ENCODE results near the gene UBXN1.

Gene UBXN1, protein sequence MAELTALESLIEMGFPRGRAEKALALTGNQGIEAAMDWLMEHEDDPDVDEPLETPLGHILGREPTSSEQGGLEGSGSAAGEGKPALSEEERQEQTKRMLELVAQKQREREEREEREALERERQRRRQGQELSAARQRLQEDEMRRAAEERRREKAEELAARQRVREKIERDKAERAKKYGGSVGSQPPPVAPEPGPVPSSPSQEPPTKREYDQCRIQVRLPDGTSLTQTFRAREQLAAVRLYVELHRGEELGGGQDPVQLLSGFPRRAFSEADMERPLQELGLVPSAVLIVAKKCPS

DNA sequence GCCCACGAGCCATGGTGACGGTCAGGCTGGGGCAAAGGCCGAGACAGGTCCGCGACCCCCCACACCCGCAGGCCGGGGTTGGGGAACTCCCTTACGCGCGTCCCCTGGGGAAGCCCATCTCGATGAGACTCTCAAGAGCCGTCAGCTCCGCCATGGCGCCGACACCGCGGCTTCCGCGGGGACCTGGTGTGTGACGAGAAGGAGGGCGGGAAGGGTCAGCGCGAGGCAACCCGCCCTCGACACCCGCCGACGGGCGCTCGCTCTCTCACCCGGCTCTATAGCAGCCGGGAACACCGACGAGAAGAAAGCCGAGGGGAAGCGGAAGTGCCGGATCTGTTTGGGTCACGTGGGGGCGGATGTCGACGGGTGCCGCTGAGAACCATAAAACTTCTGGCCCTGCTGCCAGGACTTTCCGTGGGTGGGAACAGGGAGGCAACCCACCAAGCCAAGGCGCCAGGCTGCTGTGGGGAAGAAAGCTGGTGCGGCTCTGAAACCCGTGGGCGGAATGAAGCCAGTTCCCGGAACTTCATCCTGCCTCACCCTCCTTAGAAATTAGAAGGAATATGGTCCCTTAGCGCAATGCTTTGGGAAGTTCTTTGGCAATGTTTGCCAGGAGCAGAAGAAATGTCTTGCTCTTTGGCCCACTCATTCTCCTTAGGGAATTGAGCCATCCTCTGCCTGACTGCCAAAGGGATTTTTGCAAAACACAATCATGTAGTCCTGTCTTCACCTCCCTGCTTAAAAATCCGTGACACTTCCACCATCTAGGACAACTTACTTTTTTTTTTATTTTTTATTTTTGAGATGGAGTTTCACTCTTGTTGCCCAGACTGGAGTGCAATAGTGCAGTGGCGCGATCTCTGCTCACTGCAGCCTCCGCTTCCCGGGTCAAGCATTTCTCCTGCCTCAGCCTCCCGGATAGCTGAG lies at the start of gene UBXN1:
Gene UBXN1 (minus strand): TSS at position 304 of the 927 bp plus-strand sequence. CDS start 150 bp downstream, at position 154.
- TF ChIP-seq, protein P1, sequence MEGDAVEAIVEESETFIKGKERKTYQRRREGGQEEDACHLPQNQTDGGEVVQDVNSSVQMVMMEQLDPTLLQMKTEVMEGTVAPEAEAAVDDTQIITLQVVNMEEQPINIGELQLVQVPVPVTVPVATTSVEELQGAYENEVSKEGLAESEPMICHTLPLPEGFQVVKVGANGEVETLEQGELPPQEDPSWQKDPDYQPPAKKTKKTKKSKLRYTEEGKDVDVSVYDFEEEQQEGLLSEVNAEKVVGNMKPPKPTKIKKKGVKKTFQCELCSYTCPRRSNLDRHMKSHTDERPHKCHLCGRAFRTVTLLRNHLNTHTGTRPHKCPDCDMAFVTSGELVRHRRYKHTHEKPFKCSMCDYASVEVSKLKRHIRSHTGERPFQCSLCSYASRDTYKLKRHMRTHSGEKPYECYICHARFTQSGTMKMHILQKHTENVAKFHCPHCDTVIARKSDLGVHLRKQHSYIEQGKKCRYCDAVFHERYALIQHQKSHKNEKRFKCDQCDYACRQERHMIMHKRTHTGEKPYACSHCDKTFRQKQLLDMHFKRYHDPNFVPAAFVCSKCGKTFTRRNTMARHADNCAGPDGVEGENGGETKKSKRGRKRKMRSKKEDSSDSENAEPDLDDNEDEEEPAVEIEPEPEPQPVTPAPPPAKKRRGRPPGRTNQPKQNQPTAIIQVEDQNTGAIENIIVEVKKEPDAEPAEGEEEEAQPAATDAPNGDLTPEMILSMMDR (IDR thresholded peaks at IDR 0.05; ENCODE audit: insufficient read depth, low read length, missing control alignments): no peak
- DNase-seq (ENCODE audit: low read depth, low spot score): no peak
- ChIA-PET POLR2A (interaction anchor here (0.7 to 3.8 kb wide), 5 partner anchors 7 to 88 kb away, joined by 3 to 42 read pairs (median 4); partner anchors contain the start of genes C11orf98, CSKMT, LBHD1 and LRRN4CL), CTCF (interaction anchor here (1.2 to 7.4 kb wide), 5 partner anchors 11 to 37 kb away, joined by 3 to 128 read pairs (median 4); partner anchors contain the start of gene LRRN4CL)
- H3K4me3 ChIP-seq (ENCODE audit: low read depth, low read length): peak within 1 kb of the TSS; percentile 95

DNA sequence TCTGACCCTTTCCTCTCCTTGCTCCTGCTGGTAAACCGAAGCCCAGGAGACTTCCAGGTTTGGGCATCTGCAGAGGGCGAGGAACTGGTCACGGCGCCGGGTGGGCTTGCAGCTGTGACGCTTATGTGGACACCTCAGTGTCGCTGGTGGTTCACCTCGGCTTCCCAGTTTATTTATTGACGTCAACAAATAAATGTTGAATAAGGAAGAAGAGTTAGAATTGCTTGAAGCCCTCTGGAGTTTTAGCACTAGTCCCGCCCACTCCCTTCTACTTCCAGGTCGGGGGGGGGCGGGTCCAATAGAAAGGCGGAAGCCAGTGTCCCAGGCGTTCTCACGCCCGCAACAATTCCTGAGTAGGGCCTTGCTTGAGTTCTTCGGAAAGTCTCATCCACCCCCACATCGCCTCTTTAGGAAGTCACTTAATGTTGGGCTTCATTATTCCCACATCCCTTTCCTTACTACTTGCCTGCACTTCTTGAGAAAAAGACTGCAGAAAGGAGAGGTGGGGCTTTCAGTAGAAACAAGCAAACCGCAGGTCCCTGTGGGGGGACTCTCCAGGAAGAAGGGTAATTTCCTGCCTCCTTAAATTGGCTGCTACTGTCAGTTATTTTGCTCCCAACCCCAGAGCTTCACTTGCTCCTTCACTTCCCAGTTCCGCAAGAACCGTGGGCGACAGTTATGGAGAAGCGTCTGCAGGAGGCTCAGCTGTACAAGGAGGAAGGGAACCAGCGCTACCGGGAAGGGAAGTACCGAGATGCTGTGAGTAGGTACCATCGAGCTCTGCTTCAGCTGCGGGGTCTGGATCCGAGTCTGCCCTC lies 49.5 kb upstream of the UBXN1 start, which contains the start of gene TTC9C:
Gene TTC9C (plus strand): TSS at position 316 of the 818 bp plus-strand sequence. CDS start 363 bp downstream, at position 679.
- CTCF ChIA-PET: interaction anchor here (1.7 to 4.0 kb wide), 2 partner anchors 59 to 337 kb away, joined by 6 to 17 read pairs; partner anchors contain the start of gene TMEM179B
- peak within 1 kb of the TSS; percentile 96 for H3K4me3 ChIP-seq (ENCODE audit: low read depth, low read length)
- TF ChIP-seq, protein P1 (IDR thresholded peaks at IDR 0.05; ENCODE audit: insufficient read depth, low read length, missing control alignments): no peak
- POLR2A ChIA-PET: interaction anchor here (0.9 to 2.3 kb wide), 9 partner anchors 11 to 127 kb away, joined by 3 to 24 read pairs (median 7); partner anchors contain the start of genes C11orf98, CSKMT, GNG3 and TMEM179B
- peak; percentile 41 for DNase-seq (ENCODE audit: low read depth, low spot score)

DNA sequence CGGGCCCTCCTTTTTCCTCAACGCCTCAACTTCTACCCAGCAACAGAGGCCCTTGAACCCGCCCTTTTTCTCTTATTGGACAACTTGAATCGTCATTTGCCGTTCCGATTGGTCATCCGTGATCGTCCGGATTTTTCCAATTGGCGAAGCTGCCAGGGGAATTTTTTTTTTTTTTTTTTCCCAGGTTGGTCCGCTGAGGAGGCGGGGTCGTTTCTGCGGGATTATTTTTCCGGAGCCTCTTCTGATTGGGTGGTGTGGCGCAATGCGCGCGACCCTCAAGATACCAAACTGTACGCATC lies 48.9 kb upstream of the UBXN1 start:
- POLR2A ChIA-PET: interaction anchor here (0.5 to 2.5 kb wide), 17 partner anchors 11 to 1009 kb away, joined by 3 to 24 read pairs (median 4); partner anchors contain the start of genes C11orf98, CSKMT, GNG3 and LRRN4CL
- TF ChIP-seq, protein P1 (IDR thresholded peaks at IDR 0.05; ENCODE audit: insufficient read depth, low read length, missing control alignments): no peak
- CTCF ChIA-PET: interaction anchor here (1.0 to 1.7 kb wide), 3 partner anchors 9 to 336 kb away, joined by 3 to 6 read pairs (median 3); no protein-coding TSS in a partner anchor

DNA sequence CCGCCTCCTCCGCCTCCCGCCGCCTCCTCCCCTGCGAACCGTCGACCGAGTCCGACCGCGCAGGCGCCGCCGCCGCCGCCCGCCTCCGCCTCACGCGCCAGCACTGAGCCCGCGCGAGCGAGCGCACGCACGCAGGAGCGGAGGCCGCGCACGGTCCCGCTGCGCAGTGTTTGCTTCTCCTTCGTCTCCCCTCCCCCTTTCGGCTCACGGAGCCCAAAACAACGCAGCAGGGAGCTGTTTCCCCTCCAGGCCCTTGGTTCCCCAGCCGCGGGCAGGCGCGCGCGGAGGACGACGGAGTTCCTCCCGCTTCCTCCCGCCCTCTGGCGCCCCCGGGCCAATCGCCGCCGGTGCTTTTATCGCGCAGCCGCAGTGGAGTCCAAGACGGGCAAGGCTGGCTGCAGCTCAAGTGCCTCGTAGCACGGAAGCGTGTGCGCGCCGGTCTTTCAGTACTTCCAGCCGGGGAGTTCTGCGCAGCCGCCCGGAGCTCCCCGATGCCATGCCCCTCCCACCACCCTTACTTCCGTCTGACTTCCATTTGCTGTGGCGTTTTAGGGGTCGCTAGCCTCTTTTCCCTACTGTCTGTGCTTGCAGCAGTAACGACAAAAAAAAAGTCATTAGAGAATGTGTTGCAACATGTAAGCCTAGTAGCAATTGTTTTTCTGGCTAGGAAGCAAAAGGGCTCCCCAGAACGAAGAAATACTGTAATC lies 48.4 kb upstream of the UBXN1 start, which contains the start of gene HNRNPUL2:
Gene HNRNPUL2 (minus strand): TSS at position 293 of the 707 bp plus-strand sequence. CDS start 301 bp downstream, outside the sequence.
- CTCF ChIA-PET: interaction anchor here (0.7 to 1.7 kb wide), 5 partner anchors 10 to 336 kb away, joined by 3 to 6 read pairs (median 3); no protein-coding TSS in a partner anchor
- DNase-seq (ENCODE audit: low read depth, low spot score): peak; percentile 92
- peak within 1 kb of the TSS; percentile 96 for H3K4me3 ChIP-seq (ENCODE audit: low read depth, low read length)
- POLR2A ChIA-PET: interaction anchor here (0.5 to 2.5 kb wide), 19 partner anchors 10 to 1008 kb away, joined by 3 to 24 read pairs (median 4); partner anchors contain the start of genes C11orf98, CSKMT, GNG3 and LRRN4CL
- TF ChIP-seq, protein P1 (IDR thresholded peaks at IDR 0.05; ENCODE audit: insufficient read depth, low read length, missing control alignments): peak; percentile 0

More for the DNA sequence above, 48.9 kb upstream of the UBXN1 start:
- H3K4me3 ChIP-seq (ENCODE audit: low read depth, low read length): peak overlapping the region; percentile 96
- DNase-seq (ENCODE audit: low read depth, low spot score): peak; percentile 84

DNA sequence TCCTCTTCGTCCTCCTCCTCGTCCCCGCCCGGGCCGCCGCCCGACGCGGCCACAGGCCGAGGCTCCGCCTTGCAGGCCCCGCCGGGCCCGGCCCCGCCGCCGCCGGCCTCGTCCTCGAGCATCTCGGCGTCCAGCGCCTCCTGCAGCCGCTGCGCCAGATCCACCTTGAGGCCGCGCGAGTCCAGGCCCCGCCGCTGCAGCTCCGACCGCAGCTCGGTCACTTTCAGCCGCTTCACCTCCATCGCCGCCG lies 48.0 kb upstream of the UBXN1 start:
- ChIA-PET CTCF (interaction anchor here (0.7 to 1.7 kb wide), 6 partner anchors 10 to 335 kb away, joined by 3 to 6 read pairs (median 3); no protein-coding TSS in a partner anchor), POLR2A (interaction anchor here (0.5 to 2.5 kb wide), 14 partner anchors 10 to 1008 kb away, joined by 3 to 24 read pairs (median 4); partner anchors contain the start of genes C11orf98, CSKMT, GNG3 and TAF6L)
- TF ChIP-seq, protein P1 (IDR thresholded peaks at IDR 0.05; ENCODE audit: insufficient read depth, low read length, missing control alignments): peak; percentile 4
- no peak for DNase-seq (ENCODE audit: low read depth, low spot score)
- peak overlapping the region; percentile 94 for H3K4me3 ChIP-seq (ENCODE audit: low read depth, low read length)
